GM18517 (cell line): ENCODE data around the gene GABBR1.

Source experiments
- ATAC-seq: cut with Tn5 transposase; IDR thresholded peaks from one replicate; pipeline ENCODE4 v1.9.1; 2021; ENCODE audit warnings: mild to moderate bottlenecking, moderate library complexity; ENCODE audit not compliant: unreplicated experiment

Gene GABBR1

DNA sequence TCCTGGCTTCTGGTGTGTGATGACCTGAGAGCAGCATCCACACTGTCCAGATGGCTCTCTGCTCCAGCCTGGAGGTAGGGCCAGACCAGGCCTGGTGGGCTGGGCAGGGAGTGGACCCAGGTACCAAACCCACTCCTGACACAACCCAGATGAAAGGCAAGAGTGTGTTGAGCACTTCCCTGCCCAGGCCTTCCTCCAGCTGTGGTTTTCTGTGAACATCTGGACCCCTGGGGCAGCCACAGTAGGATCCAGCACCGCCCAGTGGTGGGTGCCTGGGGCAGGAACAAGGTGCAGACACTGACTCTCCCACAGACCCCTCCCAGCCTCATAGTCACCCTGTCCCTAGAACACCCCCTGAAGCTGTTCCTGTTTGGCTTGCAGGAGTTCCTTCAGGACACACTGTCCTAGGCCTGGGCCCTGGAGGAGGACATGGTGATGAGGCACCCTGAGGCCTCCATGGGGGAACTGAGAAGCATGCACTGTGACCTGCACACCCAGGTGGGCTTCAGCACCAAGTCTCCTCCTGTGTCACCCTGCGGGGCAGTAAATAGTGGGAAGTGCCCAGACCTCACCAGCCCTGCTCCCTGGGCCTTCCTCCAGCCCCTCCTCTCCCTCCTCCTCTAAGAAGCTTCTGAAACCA lies 102.2 kb downstream of the GABBR1 start:
- ATAC-seq, result no peak

DNA sequence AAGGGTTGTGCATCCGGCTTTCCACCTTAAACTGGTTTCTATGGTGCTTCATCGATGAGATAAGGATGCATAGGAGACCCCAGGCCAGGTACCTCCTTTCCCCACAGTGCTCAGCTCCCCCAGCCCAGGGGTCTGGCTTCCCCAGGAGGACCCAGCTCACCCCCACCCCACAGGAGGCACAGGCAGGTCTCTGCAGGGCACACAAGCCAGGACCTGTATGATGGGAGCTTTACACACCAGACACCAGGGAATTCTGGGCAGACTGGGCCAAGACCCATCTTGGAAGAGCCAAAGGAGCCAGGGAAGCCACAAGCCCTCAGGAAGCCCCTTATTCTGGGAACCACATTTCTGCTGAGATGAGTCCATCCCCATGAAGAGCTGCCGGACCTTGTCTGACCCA lies 103.0 kb downstream of the GABBR1 start:
- ATAC-seq, result no peak

DNA sequence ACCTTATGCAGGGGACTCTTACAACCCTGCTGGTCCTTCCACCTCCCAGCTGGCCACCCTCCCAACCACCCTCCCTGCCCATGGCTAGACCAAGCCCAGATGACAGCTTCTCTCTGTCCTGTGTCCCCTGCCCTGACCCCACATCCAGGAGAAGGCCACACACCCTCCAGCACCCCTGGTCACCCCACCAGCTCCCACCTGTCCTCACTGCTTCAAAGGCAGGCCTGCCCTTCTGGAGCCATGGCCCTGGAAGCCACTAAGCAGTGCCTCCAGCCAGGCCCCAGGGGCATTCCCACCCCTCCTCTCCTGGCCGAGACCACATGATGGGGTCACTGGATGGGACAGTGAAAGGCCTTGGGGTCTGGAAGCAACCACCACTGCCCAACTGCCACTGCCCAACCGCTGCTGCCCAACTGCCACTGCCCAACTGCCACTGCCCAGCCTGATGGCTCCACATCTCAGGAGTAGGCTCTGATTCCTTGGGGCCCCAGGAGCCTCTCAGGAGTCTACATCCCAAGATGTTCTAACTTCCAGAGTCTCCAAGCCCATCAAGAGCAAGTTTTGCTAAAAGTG lies 103.9 kb downstream of the GABBR1 start:
- no peak for ATAC-seq

DNA sequence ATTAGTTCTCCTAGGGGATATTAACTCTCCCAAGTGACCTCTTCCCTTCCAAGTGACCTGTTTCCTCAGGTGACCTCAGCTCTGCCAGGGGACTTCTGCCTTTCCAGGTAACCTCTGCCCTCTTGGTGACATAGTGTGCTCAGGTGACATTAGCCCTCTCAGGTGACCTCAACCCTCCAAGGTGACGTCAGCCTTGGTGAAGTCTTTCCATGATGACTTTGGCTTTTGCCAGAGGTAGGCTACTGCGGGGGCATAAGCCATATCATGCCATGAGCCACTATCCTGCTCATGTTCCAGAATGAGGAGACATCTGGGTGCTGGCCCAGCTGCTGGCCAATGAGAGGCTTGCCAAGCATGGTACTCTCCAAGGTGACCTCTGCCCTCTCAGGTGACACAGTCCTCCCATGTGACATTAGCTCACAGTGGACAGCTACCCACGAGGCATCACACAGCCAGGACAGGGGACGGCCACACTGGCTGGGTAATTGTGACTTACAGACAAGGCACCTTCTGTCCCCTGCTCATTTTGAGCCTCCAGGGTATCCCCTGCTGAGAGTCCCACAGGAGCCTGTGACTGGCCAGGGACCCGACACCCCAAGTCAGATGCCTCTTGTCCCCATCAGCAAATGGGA lies 104.6 kb downstream of the GABBR1 start:
- no peak for ATAC-seq

DNA sequence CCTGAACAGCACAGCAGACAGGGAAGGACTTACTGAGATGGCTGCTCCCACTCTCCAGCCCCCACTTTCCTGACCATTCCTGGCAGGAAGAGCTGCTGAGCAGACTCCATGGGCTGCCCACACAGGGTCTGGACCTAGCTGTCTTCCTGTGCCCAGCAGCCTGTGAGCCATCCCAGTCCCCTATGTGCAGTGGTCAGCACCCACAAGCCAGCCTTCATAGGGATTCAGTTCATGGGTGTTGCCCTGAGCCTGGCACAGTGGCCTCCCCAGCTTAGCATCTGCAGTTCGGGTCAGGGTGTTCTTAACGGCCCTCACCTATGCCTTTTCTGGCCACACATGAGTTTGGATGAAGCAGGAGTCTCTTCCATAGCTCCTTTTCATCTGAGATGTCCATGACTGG lies 105.4 kb downstream of the GABBR1 start:
- ATAC-seq, result no peak

DNA sequence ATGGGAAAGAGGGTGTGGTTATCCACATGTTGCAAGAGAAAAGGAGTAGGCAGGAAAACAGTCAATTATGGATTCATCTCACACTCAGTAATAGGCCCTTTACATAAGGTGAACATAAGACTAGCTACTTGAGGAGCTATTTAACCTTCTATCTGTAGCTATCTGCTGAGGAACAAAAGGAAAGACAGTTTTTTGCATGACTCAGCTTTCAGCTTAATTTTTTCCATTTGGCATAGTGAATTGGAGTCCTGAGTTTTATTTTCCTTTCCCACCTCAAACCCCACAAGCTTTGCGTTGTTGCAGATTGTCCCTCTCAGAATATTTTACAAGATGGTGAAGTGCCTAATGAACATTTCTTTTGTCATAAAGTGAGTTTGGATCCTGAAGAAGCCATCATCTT lies 105.9 kb downstream of the GABBR1 start:
- ATAC-seq, result no peak

DNA sequence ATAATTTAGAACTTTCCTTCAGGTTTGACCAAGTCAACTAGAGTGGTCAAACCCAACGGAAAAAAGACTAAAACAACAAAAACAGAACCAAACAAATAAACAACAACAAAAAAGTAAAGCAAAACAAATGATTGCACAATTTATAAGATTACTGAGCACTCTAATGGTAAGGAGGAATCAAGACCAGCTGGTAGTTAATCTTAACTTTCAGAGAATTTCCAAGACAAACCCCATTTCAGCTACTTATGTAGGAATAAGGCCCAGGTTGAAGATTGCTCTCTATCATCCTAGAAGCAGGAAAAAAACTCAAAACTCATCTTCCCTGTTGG lies 107.7 kb downstream of the GABBR1 start:
- ATAC-seq, result no peak

DNA sequence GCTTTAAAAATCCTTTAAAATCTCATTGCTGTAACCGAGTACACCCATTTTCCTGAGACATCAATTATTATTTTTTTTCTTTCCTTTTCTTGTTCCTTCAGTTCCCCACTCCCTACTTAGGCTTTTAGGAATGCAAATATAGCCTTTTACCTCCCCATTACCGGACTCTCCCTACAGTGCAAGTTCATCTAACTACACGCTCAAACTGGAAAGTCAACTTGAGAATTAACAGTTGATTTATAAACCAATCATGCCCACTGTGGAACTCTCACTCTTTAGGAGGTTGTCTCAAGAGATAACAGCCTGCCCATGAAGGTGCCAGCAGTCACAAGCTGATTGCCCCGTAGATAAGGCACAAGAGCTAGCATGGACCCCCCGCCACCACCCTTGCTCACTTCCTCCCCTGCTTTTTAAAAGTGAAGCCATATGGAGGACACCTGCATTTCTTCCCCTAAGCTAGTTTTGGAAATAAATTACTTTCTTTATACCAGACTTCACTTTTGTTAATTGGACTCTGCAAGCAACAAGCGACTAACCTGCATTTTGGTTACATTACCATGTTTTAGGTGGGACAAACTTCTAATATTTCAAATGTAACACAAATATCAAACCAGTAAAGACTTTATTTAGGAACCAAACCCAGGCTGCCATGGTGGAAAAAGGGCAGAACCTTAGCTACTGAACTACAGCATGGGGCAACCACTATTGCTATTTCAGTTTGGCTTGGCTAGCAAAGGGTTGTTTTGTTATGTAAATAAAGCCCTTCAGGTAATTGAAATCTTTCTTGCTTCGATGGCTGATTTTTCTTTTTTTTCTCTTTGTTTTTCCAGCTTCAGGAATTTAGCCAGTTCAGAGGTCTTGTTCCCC lies 108.3 kb downstream of the GABBR1 start:
- ATAC-seq, result no peak

DNA sequence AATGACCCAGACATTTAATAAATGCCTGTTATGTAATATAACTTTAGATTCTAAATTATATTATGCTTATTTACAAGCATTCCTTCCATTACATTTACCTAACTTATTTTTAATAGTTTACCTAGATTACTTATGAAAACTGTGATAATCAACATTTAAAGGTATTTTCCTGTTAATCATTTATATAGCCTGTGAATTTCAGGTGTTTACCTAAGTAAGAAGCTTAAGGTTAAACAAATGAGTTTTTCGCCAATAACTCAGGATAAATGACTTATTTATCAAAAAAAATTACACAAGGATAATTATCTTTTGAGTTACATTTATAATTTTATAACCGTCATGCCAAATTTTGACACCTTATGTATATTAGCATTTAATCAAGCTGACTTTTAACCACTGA lies 108.9 kb downstream of the GABBR1 start:
- no peak for ATAC-seq

DNA sequence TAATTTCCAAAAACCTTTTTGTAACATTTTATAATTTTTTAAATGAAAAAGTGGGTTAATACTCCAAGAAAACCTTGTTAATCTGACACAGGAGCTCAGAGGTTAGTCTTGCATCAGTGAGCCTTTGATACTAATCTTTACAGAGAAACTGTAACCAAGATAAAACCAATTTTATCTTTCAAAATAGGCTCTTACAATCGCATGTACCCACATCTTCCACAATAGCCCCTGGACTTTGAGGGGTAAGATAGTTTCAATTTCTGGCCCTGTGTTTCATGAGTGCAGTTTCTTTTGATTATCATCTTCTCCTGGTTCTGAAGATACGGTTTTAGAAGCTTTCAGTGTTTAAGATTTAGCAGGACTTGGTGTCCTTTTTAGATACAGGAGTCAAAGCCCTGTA lies 110.8 kb downstream of the GABBR1 start:
- ATAC-seq, result no peak

DNA sequence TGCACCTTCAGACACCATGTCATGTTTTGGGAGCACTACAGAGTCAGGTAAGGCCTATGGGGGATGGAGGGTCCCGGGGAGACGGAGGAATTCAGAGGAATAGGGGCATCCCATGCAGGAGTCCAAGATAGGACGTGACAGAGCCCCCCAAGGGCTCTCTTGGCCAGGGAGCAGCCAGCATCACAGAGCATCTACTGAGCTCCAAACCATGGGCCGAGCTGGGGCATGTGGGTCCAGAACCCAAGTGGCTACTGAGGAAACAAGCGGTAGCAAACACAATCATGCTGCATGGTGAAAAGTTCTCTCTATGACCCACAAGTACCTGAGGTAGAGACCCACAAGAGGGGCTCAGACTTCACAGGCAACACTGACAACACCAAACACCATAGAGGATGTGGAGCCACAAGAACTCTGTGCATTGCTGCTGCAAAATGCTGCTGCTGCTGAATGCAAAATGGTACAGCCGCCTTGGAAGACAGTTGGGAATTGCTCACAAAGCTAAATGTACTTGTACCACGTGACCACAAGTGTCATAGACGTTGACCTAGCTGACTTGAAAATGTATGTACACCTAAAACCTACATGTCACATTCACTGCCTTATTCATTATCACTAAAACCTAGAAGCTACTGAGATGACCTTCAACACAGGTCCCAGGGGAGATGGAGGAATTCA lies 111.8 kb downstream of the GABBR1 start:
- ATAC-seq, result no peak

DNA sequence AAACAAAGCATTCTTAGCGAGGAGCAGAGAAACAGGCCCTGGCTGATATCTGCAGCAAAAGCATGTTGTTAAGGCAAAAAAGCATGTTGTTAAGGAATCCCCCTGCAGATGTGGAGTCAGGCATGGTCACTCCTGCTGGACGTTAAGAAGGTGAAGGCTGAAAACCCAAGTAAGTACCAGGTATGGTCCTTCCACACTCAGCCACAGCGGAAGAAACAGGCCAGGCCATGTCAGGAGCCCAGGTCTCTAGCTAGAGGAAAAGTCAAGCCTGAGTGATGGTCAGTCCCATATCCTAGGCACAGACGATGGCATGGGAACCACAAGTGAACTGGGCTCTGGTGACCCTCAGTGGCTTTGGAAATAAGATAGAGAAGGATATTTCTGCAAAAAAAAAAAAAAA lies 112.8 kb downstream of the GABBR1 start:
- no peak for ATAC-seq

DNA sequence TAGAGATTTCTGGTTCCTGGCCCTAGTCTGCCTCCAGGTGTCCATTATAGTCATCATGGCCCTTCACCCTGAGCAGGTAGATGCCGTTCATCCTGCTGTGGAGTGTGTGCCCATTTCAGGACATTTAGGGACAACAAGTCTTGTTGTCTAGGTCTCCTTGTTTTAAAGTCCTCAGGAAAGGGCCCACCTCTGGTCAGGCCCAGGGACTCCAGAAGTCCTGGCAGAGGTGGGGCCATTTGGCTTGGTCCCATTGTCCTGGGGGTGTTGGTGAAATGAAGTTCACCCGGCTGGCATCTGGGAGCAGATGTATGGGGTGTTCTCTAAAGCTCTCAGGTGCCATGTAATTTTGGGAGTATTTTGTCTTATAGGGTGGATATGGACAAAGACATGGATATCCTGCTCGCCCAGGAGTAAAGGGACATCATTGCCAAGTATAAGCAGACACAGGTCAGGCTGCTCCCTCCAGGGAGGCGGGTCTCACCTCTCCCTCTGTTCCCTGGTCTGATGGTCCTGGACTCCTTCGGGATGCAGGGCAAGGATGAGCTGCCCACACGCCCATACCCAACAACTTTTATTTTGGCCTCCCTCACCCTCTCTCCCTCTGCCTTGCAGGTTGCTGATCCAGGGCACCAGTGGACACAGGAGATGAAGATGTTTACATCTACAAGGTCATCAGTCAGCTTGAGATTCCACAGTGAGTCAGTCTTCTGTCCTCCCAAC lies 113.5 kb downstream of the GABBR1 start:
- no peak for ATAC-seq

DNA sequence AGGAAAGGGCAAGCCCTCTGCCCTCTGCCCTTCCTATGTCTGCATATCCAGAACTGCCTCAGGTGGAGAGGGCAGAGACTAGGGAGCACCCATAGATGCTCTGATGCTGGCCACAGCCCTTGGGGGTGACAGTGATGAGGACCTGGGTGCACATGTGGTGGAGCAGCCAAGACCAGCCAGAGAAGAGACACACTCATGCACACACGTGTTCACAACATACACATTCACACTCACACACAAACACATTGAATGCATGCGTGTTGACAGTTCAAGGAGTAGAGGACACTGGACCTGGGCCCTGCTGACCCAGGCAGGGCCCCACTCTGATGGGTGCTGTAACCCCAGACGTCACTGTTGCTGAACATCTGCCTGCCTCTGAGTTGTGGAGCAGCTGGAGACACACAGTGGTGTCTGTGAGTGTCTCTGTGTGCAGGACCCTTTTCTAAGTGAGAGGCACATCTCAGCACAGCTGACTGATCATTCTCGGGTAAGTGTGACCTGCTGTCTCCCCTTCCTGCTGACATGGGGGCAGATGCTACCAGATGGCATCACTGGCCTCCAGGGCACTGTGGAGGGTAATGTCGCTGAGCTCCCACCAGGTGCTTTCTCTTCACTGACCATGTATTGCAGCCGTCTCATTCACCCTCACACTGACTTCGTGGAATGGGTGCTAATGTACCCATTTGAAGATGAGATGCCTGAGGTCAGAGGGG lies 115.1 kb downstream of the GABBR1 start:
- no peak for ATAC-seq

DNA sequence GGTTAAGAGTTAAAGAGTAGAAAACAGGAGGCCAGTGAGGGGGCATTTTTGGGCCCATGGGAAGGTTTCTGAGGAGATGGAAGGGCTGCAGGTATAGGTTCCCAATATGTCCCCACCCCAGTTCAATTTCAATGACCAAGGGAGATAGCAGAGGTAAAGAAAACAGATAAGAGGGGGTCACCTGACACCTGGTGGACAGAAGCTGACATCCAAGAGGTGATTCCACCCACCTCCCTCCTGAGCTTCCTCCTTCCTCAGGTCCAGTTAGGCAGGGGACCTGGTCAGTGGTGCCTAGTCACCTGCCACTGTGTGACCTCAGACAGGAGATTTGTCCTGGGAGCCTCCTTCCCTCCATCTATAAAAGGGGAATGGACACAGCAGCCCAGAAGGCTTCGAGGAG lies 115.7 kb downstream of the GABBR1 start:
- ATAC-seq, result no peak

DNA sequence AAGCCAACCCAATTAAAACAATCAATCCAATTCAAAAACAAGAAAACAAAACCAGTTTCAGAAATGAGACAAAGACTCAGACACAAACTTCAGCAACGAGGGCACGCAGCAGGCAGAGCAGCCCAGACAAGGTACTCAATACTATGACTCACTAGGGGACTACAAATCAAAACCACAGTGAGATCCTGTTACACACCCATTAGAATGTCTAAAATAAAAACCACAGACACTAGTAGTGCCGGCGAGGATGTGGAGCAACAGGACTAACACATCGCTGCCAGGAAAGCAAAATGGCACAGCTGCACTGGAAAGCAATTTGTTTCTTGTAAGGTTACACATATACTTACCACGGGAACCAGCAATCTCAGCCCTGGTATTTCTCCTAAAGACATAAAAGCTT lies 116.9 kb downstream of the GABBR1 start:
- no peak for ATAC-seq

DNA sequence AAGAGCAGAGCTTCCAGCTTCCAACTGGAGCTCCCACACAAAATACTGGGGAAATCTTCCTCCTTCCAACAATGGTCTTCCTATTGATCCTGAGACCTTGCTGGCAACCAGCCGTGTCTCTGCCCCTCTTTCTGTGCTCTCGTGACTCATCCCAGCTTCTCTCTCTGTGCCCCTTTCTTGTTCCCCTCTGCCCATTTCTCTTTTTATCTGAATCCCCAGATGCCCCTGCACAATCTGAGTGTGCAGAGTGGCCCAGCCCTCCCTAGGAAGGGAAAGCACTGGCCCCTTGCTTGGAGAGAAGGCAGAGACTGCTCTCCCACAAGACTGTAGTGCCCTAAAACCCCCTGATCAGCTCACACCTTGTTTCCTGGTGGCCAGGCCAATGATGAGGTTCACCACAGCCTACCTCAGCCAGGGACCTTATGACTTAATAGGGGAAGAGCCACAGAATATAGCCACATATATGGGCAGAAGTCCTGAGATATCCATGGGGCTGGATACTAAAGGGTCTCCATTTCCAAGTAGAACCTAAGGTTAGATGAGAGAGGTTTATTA lies 122.2 kb downstream of the GABBR1 start:
- ATAC-seq, result no peak

DNA sequence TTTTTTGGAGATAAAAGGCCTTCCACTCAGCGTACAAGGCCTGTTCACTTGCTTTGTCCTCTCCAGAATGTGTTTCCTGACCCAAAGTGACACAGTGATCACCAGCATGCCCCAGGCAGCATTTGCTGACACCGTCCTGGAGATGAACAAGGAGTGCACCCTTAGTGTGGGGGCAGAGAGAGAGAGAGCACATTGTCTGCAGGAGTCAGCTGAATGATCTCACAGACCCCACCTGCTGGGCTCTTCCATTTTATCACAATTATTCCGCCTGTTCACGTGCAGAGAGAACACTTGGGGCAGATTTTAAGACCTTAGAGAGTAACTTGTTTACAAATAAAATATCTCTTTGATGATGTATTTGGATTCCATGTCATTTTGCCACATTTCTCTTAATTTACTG lies 122.8 kb downstream of the GABBR1 start:
- no peak for ATAC-seq
